Panc1 (cell line): ENCODE results near the gene PIAS3.

Experiments used
- POLR2AphosphoS5 ChIP-seq: IDR thresholded peaks from 2 replicates; pipeline ENCODE4 v1.6.1; 2012; ENCODE audit warnings: mild to moderate bottlenecking, low read depth, low read length, moderate library complexity
- SIN3A ChIP-seq: IDR thresholded peaks from 2 replicates; pipeline ENCODE4 v1.6.1; 2012; ENCODE audit warnings: low read depth, mild to moderate bottlenecking, low read length, moderate library complexity, borderline replicate concordance; ENCODE audit not compliant: insufficient read depth
- TF ChIP-seq, protein P1 (sequence below), 2 experiments: IDR thresholded peaks; 2 replicates each; pipeline ENCODE4 v1.6.1; 2011 to 2012; ENCODE audit warnings: low read depth in 2 of 2, control low read depth in 1 of 2, low read length in 1 of 2, mild to moderate bottlenecking in 1 of 2, moderate library complexity in 1 of 2; ENCODE audit not compliant: insufficient read depth in 1 of 2
- TF ChIP-seq, protein P2 (sequence below): fragments of 450-650 bp; IDR thresholded peaks from 2 replicates; pipeline ENCODE4 v1.5.1; 2017; ENCODE audit warnings: mild to moderate bottlenecking

DNA sequence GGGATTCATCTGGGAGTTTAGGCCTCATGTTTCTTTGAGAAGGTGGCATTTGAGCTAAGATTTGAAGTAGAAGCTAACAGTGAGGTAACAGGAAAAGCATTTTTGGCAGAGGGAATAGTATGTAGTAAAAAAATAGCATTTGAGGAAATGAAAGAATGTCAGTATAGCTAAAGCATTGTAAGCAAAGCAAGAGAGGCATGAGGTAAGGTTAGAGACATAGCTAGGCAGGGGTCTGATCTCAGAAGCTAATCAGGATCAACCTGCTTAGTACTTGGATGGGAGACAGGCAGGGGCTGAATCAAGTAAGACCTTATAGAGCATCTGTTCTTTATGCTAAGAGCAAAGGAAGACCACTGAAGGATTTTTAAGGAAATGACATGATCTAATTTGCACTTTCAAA lies 30.9 kb downstream of the PIAS3 start:
- TF ChIP-seq, protein P1, sequence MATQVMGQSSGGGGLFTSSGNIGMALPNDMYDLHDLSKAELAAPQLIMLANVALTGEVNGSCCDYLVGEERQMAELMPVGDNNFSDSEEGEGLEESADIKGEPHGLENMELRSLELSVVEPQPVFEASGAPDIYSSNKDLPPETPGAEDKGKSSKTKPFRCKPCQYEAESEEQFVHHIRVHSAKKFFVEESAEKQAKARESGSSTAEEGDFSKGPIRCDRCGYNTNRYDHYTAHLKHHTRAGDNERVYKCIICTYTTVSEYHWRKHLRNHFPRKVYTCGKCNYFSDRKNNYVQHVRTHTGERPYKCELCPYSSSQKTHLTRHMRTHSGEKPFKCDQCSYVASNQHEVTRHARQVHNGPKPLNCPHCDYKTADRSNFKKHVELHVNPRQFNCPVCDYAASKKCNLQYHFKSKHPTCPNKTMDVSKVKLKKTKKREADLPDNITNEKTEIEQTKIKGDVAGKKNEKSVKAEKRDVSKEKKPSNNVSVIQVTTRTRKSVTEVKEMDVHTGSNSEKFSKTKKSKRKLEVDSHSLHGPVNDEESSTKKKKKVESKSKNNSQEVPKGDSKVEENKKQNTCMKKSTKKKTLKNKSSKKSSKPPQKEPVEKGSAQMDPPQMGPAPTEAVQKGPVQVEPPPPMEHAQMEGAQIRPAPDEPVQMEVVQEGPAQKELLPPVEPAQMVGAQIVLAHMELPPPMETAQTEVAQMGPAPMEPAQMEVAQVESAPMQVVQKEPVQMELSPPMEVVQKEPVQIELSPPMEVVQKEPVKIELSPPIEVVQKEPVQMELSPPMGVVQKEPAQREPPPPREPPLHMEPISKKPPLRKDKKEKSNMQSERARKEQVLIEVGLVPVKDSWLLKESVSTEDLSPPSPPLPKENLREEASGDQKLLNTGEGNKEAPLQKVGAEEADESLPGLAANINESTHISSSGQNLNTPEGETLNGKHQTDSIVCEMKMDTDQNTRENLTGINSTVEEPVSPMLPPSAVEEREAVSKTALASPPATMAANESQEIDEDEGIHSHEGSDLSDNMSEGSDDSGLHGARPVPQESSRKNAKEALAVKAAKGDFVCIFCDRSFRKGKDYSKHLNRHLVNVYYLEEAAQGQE (IDR thresholded peaks at IDR 0.05; ENCODE audit: insufficient read depth in 1 of 2, low read depth in 2 of 2, low read length in 1 of 2): no peak
- TF ChIP-seq, protein P2, sequence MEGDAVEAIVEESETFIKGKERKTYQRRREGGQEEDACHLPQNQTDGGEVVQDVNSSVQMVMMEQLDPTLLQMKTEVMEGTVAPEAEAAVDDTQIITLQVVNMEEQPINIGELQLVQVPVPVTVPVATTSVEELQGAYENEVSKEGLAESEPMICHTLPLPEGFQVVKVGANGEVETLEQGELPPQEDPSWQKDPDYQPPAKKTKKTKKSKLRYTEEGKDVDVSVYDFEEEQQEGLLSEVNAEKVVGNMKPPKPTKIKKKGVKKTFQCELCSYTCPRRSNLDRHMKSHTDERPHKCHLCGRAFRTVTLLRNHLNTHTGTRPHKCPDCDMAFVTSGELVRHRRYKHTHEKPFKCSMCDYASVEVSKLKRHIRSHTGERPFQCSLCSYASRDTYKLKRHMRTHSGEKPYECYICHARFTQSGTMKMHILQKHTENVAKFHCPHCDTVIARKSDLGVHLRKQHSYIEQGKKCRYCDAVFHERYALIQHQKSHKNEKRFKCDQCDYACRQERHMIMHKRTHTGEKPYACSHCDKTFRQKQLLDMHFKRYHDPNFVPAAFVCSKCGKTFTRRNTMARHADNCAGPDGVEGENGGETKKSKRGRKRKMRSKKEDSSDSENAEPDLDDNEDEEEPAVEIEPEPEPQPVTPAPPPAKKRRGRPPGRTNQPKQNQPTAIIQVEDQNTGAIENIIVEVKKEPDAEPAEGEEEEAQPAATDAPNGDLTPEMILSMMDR: no peak
- TF ChIP-seq POLR2AphosphoS5 (no peak), SIN3A (no peak)
